Measurements from ENCODE around the gene HECTD3. TPM values are rescaled to one million over a fixed set of nuclear protein-coding genes. Genes with fewer than 3 reads are reported as not detected.
A peak's percentile ranks its signal among the peaks of the same experiment; 100 is the strongest.

Gene HECTD3
- total and polyA plus RNA-seq, 9 of the 15 experiments (the other 6 are each of a cell fraction or from before 2014, with no cell fraction given), result 6.3 to 50.8 (median 18.9) TPM

DNA sequence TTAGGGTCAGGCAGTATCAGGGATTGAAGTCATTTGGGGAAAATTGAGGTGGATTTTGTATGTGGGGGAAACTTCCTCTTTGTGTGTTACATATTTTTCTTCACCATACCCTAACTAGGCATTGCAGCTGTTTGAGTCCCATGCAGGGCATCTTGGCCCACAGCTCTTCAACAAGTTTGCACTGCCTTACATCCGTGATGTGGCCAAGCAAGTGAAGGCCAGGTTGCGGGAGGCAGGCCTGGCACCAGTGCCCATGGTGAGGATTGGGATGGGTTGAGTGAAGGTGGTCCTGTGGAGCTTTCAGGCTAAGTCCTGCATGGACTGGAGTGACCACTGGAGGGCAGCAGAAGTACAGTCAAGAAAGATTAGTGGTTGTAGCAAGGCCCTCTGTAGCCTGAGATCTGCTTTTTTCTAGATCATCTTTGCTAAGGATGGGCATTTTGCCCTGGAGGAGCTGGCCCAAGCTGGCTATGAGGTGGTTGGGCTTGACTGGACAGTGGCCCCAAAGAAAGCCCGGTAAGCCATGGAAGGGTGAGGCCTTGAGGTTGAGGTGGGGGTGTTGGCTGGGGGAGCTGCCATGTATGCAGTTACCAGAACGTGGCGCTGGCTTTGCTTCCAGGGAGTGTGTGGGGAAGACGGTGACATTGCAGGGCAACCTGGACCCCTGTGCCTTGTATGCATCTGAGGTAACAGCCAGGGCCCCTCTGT lies 3.4 kb upstream of the HECTD3 start (continued):
- no peak for TF ChIP-seq ZNF316 (IDR thresholded peaks at IDR 0.05)
- TF ChIP-seq, protein P1, sequence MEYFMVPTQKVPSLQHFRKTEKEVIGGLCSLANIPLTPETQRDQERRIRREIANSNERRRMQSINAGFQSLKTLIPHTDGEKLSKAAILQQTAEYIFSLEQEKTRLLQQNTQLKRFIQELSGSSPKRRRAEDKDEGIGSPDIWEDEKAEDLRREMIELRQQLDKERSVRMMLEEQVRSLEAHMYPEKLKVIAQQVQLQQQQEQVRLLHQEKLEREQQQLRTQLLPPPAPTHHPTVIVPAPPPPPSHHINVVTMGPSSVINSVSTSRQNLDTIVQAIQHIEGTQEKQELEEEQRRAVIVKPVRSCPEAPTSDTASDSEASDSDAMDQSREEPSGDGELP (CRISPR knock-in tag; IDR thresholded peaks at IDR 0.05; ENCODE audit: borderline replicate concordance), result peak; percentile 52; the same call in 1 of the 2 replicates
- TF ChIP-seq MEIS2 (IDR thresholded peaks at IDR 0.05; ENCODE audit: partially characterized antibody), result peak; percentile 1
- TF ChIP-seq NFE2 (IDR thresholded peaks at IDR 0.05; ENCODE audit: low read depth), result 0 out of 2 replicates have a peak, but pooled peaks have one; percentile 24
- peak; percentile 9 for TF ChIP-seq HNRNPLL (IDR thresholded peaks at IDR 0.05; ENCODE audit: low read depth, low read length, poor library complexity, severe bottlenecking)
- 0 out of 2 replicates have a peak, but pooled peaks have one; percentile 27 for TF ChIP-seq EHMT2 (IDR thresholded peaks at IDR 0.05)
- TF ChIP-seq, protein P2, sequence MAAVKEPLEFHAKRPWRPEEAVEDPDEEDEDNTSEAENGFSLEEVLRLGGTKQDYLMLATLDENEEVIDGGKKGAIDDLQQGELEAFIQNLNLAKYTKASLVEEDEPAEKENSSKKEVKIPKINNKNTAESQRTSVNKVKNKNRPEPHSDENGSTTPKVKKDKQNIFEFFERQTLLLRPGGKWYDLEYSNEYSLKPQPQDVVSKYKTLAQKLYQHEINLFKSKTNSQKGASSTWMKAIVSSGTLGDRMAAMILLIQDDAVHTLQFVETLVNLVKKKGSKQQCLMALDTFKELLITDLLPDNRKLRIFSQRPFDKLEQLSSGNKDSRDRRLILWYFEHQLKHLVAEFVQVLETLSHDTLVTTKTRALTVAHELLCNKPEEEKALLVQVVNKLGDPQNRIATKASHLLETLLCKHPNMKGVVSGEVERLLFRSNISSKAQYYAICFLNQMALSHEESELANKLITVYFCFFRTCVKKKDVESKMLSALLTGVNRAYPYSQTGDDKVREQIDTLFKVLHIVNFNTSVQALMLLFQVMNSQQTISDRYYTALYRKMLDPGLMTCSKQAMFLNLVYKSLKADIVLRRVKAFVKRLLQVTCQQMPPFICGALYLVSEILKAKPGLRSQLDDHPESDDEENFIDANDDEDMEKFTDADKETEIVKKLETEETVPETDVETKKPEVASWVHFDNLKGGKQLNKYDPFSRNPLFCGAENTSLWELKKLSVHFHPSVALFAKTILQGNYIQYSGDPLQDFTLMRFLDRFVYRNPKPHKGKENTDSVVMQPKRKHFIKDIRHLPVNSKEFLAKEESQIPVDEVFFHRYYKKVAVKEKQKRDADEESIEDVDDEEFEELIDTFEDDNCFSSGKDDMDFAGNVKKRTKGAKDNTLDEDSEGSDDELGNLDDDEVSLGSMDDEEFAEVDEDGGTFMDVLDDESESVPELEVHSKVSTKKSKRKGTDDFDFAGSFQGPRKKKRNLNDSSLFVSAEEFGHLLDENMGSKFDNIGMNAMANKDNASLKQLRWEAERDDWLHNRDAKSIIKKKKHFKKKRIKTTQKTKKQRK (IDR thresholded peaks at IDR 0.05; ENCODE audit: borderline replicate concordance, low read depth, low read length), result 0 out of 2 replicates have a peak, but pooled peaks have one; percentile 6
- TF ChIP-seq ZEB2 (IDR thresholded peaks at IDR 0.05), result peak; percentile 68; the same call in 1 of the 2 replicates
- TF ChIP-seq MYNN (IDR thresholded peaks at IDR 0.05), result peak; percentile 55
- no peak for TF ChIP-seq MYNN (CRISPR knock-in tag; IDR thresholded peaks at IDR 0.05)
- peak; percentile 21 for TF ChIP-seq SMAD1 (IDR thresholded peaks at IDR 0.05; ENCODE audit: low read depth, low read length, partially characterized antibody)
- 0 out of 2 replicates have a peak, but pooled peaks have one; percentile 54 for TF ChIP-seq ZNF282 (CRISPR knock-in tag; IDR thresholded peaks at IDR 0.05)
- TF ChIP-seq BCL6 (CRISPR knock-in tag; IDR thresholded peaks at IDR 0.05), result 0 out of 2 replicates have a peak, but pooled peaks have one; percentile 9
- no peak for TF ChIP-seq POLR2H (tag; IDR thresholded peaks at IDR 0.05; ENCODE audit: low read depth)
- 0 out of 2 replicates have a peak, but pooled peaks have one; percentile 8 for TF ChIP-seq MYC (IDR thresholded peaks at IDR 0.05; ENCODE audit: low read depth, low read length)
- no peak for TF ChIP-seq MYC (CRISPR knock-in tag; IDR thresholded peaks at IDR 0.05; ENCODE audit: borderline replicate concordance, low read depth)
- peak; percentile 44; the same call in 1 of the 2 replicates for TF ChIP-seq RB1 (IDR thresholded peaks at IDR 0.05; ENCODE audit: low read depth)
- TF ChIP-seq, protein P3, sequence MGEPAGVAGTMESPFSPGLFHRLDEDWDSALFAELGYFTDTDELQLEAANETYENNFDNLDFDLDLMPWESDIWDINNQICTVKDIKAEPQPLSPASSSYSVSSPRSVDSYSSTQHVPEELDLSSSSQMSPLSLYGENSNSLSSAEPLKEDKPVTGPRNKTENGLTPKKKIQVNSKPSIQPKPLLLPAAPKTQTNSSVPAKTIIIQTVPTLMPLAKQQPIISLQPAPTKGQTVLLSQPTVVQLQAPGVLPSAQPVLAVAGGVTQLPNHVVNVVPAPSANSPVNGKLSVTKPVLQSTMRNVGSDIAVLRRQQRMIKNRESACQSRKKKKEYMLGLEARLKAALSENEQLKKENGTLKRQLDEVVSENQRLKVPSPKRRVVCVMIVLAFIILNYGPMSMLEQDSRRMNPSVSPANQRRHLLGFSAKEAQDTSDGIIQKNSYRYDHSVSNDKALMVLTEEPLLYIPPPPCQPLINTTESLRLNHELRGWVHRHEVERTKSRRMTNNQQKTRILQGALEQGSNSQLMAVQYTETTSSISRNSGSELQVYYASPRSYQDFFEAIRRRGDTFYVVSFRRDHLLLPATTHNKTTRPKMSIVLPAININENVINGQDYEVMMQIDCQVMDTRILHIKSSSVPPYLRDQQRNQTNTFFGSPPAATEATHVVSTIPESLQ (CRISPR knock-in tag; IDR thresholded peaks at IDR 0.05), result peak; percentile 18; the same call in 1 of the 2 replicates
- TF ChIP-seq PHF21A (IDR thresholded peaks at IDR 0.05; ENCODE audit: borderline replicate concordance, low read depth), result no peak
- TF ChIP-seq BRD9 (IDR thresholded peaks at IDR 0.05; ENCODE audit: low read depth, partially characterized antibody), result peak; percentile 68
- no peak for TF ChIP-seq RBM14 (IDR thresholded peaks at IDR 0.05; ENCODE audit: borderline replicate concordance, insufficient read depth, low read depth, low read length)
- peak; percentile 48 for TF ChIP-seq ZBTB17 (CRISPR knock-in tag; IDR thresholded peaks at IDR 0.05)
- peak; percentile 70; the same call in 1 of the 2 replicates for TF ChIP-seq NBN (IDR thresholded peaks at IDR 0.05; ENCODE audit: low read depth)
